IPS-NIHi7 (cell line): ENCODE data around the gene CSRP3.
"Not testable (repeated sequence)": the region's sequence is repeated elsewhere in the genome, so short reads cannot be mapped to it uniquely, and the experiment has no call there.

Experiments
- DNase-seq: peaks from one replicate; pipeline ENCODE4 v3.0.0; 2012; ENCODE audit warnings: mixed read lengths; ENCODE audit errors: extremely low spot score

The CSRP3 gene

DNA sequence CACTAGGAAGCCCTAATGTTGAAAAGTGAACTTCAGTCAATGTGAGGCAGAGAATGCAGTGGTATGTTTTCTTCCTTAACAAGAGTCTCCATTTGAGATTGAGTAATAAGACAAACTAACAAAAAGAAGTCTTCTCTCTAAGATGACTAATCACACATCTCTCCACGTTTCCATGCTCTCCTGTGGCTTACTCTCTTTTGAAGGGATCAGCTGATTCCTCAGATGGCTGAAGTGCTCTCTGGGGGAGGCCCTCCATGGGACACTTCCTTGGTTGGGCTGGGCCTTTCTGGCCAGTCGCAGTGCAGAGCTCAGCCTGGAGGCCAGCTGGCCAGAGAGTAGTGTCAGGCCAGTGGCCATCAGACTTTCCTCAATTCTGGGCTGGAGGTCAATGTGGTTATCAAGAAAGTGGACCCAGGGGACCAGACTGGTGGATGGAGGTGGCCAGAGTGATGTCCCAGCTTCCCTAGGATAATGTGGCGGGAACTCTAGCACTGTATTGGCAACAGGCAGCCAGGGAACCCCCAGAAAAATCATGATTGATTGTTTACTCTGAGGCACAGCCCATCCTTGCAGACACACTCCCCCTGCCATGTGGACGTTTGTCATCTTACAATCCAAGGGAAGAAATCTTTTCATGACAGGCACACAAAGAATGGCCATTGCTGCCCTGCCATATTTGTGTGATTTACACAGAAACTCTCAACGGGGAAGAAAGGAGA lies 14.5 kb downstream of the CSRP3 start:
- DNase-seq = no peak

- DNase-seq = no peak
Measured at GRCh38 chr11:19185516-19186052, 16.2 kb downstream of the CSRP3 start.

- no peak for DNase-seq
Measured at GRCh38 chr11:19185036-19185435, 16.7 kb downstream of the CSRP3 start.

GRCh38 chr11:19183646-19184045 lies 18.1 kb downstream of the CSRP3 start:
- no peak for DNase-seq

DNA sequence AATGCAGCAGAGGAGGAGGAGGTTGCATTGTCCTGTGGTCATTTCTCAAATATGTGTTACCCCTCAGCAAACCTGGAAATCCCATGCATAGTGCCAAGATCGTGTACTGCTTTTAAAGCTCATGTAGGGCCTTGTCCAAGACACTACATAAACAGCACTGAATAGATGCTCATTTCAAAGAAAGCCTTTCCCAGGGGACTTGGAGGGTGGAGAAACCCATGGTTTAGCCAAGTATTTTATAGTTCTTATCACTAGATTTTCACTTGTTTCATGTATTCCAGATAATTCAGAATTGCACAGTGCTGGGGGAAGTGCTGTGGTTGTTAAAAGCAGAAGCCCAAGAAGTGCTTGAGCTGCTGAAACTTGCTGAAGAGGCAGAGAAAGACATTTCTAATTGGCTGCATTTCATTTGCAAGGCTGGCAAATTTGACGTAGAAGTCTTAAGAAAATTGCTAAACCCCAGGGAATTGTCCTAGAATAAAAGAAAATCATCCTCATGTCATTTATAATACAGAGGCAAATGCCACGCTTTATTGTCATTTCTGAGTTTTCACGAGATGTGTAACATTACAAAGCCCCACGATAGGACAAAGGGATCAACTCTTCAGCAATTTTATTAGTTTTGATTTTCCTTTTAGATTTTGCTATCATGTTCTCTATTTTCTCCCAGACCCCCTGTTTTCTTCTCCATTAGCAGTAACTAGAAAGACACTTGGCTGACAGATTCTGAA lies 20.1 kb downstream of the CSRP3 start:
- DNase-seq = no peak

- no peak for DNase-seq
Measured at GRCh38 chr11:19176629-19177186, 25.1 kb downstream of the CSRP3 start.

GRCh38 chr11:19173964-19174638 lies 27.7 kb downstream of the CSRP3 start:
- DNase-seq = no peak

DNA sequence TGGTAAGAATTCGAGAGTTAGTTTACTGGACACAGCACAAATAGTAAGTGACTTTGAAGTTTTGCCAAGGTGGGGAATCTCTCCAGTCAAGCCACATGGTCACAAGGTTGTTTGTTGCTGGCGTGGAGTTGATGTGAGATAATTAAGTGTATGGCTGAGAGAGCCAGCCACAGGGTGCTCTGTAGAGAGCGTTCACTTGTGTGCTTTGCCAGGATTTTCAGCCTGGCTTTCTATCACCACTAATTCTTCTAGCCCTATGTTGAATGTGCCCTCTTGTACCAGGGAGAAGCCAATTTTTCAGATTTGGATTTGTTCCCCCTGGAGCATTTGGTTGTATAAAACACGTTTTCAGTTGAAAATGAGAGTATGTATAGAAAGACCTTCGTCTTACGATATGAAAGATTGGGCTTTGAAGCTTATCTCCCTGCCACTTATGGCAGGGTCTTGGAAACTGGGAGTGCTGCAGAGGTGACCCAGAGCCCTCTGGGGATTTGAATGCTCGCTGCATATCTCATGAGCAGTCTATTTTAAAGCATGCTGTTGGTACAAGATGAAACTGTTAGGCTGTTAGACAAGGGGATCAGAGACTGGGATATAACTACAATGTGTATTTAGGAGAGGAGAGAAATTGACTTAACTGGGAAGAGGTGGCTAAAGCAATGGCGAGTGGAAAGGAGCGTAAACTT lies 28.6 kb downstream of the CSRP3 start:
- no peak for DNase-seq

- no peak for DNase-seq
Measured at GRCh38 chr11:19168090-19168489, 33.7 kb downstream of the CSRP3 start.

DNA sequence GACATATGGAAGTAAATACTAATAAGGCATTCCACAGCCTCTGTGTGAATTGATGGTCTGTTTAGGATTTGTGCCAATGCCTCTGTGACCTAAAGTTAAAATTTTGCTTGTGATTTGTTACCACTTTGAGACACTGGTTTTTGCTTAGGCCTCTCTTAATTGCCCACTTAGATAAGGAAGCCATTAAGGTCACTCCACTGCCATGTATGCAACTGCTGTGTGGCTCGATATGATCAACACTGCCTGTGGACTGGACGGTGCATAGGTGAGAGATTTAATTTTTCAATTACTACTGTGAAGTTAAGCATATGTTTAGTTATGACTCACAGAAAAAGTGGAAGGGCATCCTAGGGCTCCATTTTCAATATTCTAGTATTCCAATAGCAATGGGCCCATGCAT lies 36.9 kb downstream of the CSRP3 start:
- no peak for DNase-seq

- no peak for DNase-seq
Measured at GRCh38 chr11:19164230-19164855, 37.4 kb downstream of the CSRP3 start.

DNA sequence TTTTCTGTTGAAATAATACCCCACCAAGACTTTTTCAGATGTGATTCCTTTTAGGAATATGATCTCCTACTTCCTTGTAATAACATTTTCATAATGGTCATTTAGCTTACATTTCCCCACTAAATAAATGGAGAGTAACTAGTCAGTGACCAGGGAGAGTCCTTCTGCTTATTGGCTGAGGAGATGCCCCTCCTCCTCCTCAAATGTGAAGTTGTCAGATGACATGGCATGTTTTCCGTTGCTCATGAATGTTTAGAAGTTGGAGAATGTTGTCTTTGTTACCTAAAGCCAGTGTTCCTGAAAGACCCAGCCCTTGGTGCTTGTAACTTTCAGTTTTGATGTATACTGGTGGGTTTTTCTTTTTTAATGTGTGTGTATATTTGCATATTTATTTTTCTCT lies 38.2 kb downstream of the CSRP3 start:
- DNase-seq = no peak

- no peak for DNase-seq
Measured at GRCh38 chr11:19162951-19163505, 38.8 kb downstream of the CSRP3 start.

GRCh38 chr11:19161651-19162050 lies 40.1 kb downstream of the CSRP3 start:
- no peak for DNase-seq

- DNase-seq = no peak
Measured at GRCh38 chr11:19160847-19161246, 40.9 kb downstream of the CSRP3 start.

- no peak for DNase-seq
Measured at GRCh38 chr11:19156892-19157291, 44.9 kb downstream of the CSRP3 start.

- no peak for DNase-seq
Measured at GRCh38 chr11:19145319-19145718, 56.5 kb downstream of the CSRP3 start.

DNA sequence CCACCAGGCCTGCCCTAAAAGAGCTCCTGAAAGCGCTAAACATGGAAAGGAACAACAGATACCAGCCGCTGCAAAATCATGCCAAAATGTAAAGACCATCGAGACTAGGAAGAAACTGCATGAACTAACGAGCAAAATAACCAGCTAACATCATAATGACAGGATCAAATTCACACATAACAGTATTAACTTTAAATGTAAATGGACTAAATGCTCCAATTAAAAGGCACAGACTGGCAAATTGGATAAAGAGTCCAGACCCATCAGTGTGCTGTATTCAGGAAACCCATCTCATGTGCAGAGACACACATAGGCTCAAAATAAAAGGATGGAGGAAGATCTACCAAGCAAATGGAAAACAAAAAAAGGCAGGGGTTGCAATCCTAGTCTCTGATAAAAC lies 64.9 kb downstream of the CSRP3 start:
- not testable (repeated sequence) for DNase-seq

GRCh38 chr11:19134004-19134403 lies 67.8 kb downstream of the CSRP3 start:
- DNase-seq = no peak
